GM12878 (cell line): Measurements from ENCODE around the gene COQ6. TPM values are rescaled to one million over a fixed set of nuclear protein-coding genes. Genes with fewer than 3 reads are reported as not detected.

Experiments used
- BCL11A ChIP-seq: IDR thresholded peaks from 2 replicates; pipeline ENCODE4 v1.6.1; 2011; ENCODE audit warnings: low read depth, low read length
- BRCA1 ChIP-seq: IDR thresholded peaks from 2 replicates; pipeline ENCODE4 v1.6.1; 2011; ENCODE audit warnings: low read depth, low read length, improper control_type of control experiment
- CEBPB ChIP-seq, 2 experiments: fragments of 150-350 bp in 1 of 2; IDR thresholded peaks; 2 replicates each; pipeline ENCODE4 v1.6.1; 2012 to 2014; ENCODE audit warnings: low read depth in 2 of 2, low read length in 2 of 2, borderline replicate concordance in 1 of 2, inconsistent platforms in 1 of 2
- CHD1 ChIP-seq: IDR thresholded peaks from 2 replicates; pipeline ENCODE4 v1.6.1; 2012; ENCODE audit warnings: low read depth, low read length, improper control_type of control experiment
- CREB1 ChIP-seq: IDR thresholded peaks from 2 replicates; pipeline ENCODE4 v1.6.1; 2012; ENCODE audit warnings: low read depth, mild to moderate bottlenecking, inconsistent platforms
- KDM1A ChIP-seq: fragments of 200-600 bp; sonication (generic); IDR thresholded peaks from 2 replicates; pipeline ENCODE4 v1.6.1; 2016; ENCODE audit warnings: borderline replicate concordance
- KLF5 ChIP-seq: fragments of 450-650 bp; IDR thresholded peaks from 2 replicates; pipeline ENCODE4 v1.6.1; 2014; ENCODE audit warnings: mild to moderate bottlenecking; ENCODE audit not compliant: partially characterized antibody
- MEF2A ChIP-seq: IDR thresholded peaks from 2 replicates; pipeline ENCODE4 v1.6.1; 2011; ENCODE audit warnings: low read depth, mild to moderate bottlenecking, low read length, moderate library complexity; ENCODE audit not compliant: insufficient read depth
- NRF1 ChIP-seq: conservative IDR thresholded peaks from 2 replicates; pipeline ENCODE4 v1.6.1; 2011; ENCODE audit warnings: mild to moderate bottlenecking, low read depth, low read length, improper control_type of control experiment
- RBBP5 ChIP-seq: fragments of 200-600 bp; sonication (generic); conservative IDR thresholded peaks from 2 replicates; pipeline ENCODE4 v1.6.1; 2016
- RELA ChIP-seq: fragments of 450-650 bp; IDR thresholded peaks from 2 replicates; pipeline ENCODE4 v1.8.0; 2014; ENCODE audit warnings: borderline replicate concordance; ENCODE audit not compliant: partially characterized antibody
- SMARCA5 ChIP-seq: fragments of 450-650 bp; IDR thresholded peaks from 2 replicates; pipeline ENCODE4 v1.6.1; 2017; ENCODE audit warnings: mild to moderate bottlenecking
- TCF12 ChIP-seq: IDR thresholded peaks from 2 replicates; pipeline ENCODE4 v1.6.1; 2011; ENCODE audit warnings: low read depth, mild to moderate bottlenecking, low read length
- WRNIP1 ChIP-seq: IDR thresholded peaks from 2 replicates; pipeline ENCODE4 v1.6.1; 2011; ENCODE audit warnings: low read depth, low read length, improper control_type of control experiment, borderline replicate concordance
- ZNF207 ChIP-seq: fragments of 450-650 bp; IDR thresholded peaks from 2 replicates; pipeline ENCODE4 v1.6.1; 2014; ENCODE audit warnings: antibody characterized with exemption, mild to moderate bottlenecking, borderline replicate concordance
- ZSCAN29 ChIP-seq: fragments of 450-650 bp; IDR thresholded peaks from 2 replicates; pipeline ENCODE4 v1.6.1; 2017; ENCODE audit warnings: mild to moderate bottlenecking, moderate library complexity
- polyA plus RNA-seq, 11 experiments: library from polyadenylated mRNA; depleted of rRNA in 4 of 11; unstranded in 6 of 11; stranded (reverse) in 5 of 11; fragments of >200 nt; fragmentation: Nextera tagmentation in 4 of 11; fragmentation: Illumina TruSeq in 1 of 11; extraction: Ambion mirVana in 4 of 11; extraction: Trizol in 1 of 11; gene quantifications; 1 replicate in 1 of 11; 2 replicates in 10 of 11; pipeline versions ENCODE4 v1.2.1 to v1.2.3, GENCODE V29; 2011 to 2016; ENCODE audit warnings: inconsistent platforms in 2 of 11, missing spikeins in 2 of 11, low read depth in 1 of 11
- total RNA-seq, 4 experiments: library from RNA; depleted of rRNA in 3 of 4; stranded (reverse); fragments of >200 nt in 3 of 4; fragmentation: Illumina TruSeq in 1 of 4; extraction: Trizol in 1 of 4; gene quantifications; 2 replicates each; pipeline versions ENCODE4 v1.2.1 to v1.2.3, GENCODE V29; 2013 to 2021
- TF ChIP-seq, protein P1 (sequence below): IDR thresholded peaks from 2 replicates; pipeline ENCODE4 v1.6.1; 2011; ENCODE audit warnings: borderline replicate concordance, low read depth, mild to moderate bottlenecking, moderate library complexity, mixed read lengths, low read length; ENCODE audit not compliant: insufficient read depth; ENCODE audit errors: extremely low read length
- TF ChIP-seq, protein P2 (sequence below): IDR thresholded peaks from 2 replicates; pipeline ENCODE4 v1.6.1; 2012; ENCODE audit warnings: low read depth, low read length, improper control_type of control experiment
- TF ChIP-seq, protein P3 (sequence below): IDR thresholded peaks from 2 replicates; pipeline ENCODE4 v1.6.1; 2011; ENCODE audit warnings: low read depth, low read length, improper control_type of control experiment, borderline replicate concordance
- TF ChIP-seq, protein P4 (sequence below): fragments of 450-650 bp; conservative IDR thresholded peaks from 2 replicates; pipeline ENCODE4 v1.6.1; 2017; ENCODE audit warnings: mild to moderate bottlenecking, moderate library complexity
- TF ChIP-seq, protein P5 (sequence below): fragments of 450-650 bp; IDR thresholded peaks from 2 replicates; pipeline ENCODE4 v1.6.1; 2016; ENCODE audit warnings: mild to moderate bottlenecking
- TF ChIP-seq, protein P6 (sequence below): IDR thresholded peaks from 2 replicates; pipeline ENCODE4 v1.6.1; 2012; ENCODE audit warnings: low read length, inconsistent platforms

The COQ6 gene
- total and polyA plus RNA-seq, 10 of the 15 experiments (the other 5 are each of a cell fraction or from before 2014, with no cell fraction given) = 5.4 to 45.5 (median 19.1) TPM

DNA sequence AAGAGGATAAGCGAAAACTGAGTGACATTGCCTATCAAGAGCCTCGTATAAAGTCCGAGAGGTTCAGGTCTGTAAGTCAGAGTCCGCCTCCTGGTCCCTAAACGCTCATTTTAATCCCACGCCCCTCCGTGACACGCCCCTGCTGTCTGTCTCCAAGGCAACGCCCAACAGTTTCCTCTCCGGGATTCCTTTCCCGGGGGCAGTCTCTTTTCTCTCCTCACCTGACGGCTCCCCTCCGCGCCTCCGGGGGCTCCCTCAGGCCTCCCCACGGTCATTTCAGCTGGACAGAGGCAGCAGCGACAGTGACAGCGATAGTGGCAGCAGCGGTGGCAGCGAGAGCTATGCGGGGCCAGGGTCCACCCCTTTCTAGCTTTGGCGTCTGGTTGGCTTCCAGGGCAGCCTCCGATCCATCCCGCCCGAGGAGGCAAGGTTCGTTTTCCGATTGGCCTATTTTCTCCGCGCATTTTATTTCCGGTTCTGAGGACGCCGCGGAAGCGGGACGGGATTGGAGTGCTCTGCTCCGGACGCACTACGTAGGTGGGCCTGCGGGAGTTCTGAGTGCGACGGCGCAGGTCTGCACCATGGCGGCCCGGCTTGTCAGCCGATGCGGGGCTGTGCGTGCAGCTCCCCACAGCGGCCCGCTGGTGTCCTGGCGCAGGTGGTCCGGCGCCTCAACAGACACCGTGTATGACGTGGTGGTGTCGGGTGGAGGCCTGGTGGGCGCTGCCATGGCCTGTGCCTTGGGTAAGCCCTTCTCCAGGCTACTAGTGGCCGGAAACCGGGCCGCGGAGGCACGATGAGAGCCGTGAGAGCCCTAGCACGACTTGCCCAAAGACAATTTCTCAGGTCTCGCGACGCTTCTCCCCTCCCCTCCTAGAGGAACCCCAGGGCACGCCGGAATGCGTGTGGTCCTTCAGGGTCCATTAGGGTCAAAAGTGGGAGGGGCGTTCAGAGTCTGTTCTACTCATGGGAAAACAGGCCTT lies at the start of gene COQ6, which contains the start of gene FAM161B (continued):
- TF ChIP-seq, protein P1, sequence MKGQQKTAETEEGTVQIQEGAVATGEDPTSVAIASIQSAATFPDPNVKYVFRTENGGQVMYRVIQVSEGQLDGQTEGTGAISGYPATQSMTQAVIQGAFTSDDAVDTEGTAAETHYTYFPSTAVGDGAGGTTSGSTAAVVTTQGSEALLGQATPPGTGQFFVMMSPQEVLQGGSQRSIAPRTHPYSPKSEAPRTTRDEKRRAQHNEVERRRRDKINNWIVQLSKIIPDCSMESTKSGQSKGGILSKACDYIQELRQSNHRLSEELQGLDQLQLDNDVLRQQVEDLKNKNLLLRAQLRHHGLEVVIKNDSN = no peak
- TF ChIP-seq, protein P2, sequence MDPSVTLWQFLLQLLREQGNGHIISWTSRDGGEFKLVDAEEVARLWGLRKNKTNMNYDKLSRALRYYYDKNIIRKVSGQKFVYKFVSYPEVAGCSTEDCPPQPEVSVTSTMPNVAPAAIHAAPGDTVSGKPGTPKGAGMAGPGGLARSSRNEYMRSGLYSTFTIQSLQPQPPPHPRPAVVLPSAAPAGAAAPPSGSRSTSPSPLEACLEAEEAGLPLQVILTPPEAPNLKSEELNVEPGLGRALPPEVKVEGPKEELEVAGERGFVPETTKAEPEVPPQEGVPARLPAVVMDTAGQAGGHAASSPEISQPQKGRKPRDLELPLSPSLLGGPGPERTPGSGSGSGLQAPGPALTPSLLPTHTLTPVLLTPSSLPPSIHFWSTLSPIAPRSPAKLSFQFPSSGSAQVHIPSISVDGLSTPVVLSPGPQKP = peak; percentile 36; the same call in 1 of the 2 replicates
- TF ChIP-seq MEF2A (no peak), SMARCA5 (0 out of 2 replicates have a peak, but pooled peaks have one; percentile 30), KLF5 (peak; percentile 63), RBBP5 (no peak), TCF12 (peak; percentile 6; the same call in 1 of the 2 replicates), NRF1 (no peak; the same call in 1 of the 2 replicates), CREB1 (peak; percentile 90), BCL11A (no peak), CHD1 (no peak), CEBPB (IDR thresholded peaks at IDR 0.05; ENCODE audit: borderline replicate concordance in 1 of 2, low read depth in 2 of 2, low read length in 2 of 2) (no peak), RELA (peak; percentile 67), BRCA1 (no peak), ZSCAN29 (no peak), KDM1A (no peak), WRNIP1 (no peak), ZNF207 (no peak)
- TF ChIP-seq, protein P3, sequence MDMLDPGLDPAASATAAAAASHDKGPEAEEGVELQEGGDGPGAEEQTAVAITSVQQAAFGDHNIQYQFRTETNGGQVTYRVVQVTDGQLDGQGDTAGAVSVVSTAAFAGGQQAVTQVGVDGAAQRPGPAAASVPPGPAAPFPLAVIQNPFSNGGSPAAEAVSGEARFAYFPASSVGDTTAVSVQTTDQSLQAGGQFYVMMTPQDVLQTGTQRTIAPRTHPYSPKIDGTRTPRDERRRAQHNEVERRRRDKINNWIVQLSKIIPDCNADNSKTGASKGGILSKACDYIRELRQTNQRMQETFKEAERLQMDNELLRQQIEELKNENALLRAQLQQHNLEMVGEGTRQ = no peak
- TF ChIP-seq, protein P4, sequence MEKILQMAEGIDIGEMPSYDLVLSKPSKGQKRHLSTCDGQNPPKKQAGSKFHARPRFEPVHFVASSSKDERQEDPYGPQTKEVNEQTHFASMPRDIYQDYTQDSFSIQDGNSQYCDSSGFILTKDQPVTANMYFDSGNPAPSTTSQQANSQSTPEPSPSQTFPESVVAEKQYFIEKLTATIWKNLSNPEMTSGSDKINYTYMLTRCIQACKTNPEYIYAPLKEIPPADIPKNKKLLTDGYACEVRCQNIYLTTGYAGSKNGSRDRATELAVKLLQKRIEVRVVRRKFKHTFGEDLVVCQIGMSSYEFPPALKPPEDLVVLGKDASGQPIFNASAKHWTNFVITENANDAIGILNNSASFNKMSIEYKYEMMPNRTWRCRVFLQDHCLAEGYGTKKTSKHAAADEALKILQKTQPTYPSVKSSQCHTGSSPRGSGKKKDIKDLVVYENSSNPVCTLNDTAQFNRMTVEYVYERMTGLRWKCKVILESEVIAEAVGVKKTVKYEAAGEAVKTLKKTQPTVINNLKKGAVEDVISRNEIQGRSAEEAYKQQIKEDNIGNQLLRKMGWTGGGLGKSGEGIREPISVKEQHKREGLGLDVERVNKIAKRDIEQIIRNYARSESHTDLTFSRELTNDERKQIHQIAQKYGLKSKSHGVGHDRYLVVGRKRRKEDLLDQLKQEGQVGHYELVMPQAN = peak; percentile 92
- TF ChIP-seq, protein P5, sequence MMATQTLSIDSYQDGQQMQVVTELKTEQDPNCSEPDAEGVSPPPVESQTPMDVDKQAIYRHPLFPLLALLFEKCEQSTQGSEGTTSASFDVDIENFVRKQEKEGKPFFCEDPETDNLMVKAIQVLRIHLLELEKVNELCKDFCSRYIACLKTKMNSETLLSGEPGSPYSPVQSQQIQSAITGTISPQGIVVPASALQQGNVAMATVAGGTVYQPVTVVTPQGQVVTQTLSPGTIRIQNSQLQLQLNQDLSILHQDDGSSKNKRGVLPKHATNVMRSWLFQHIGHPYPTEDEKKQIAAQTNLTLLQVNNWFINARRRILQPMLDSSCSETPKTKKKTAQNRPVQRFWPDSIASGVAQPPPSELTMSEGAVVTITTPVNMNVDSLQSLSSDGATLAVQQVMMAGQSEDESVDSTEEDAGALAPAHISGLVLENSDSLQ = peak; percentile 61
- TF ChIP-seq, protein P6, sequence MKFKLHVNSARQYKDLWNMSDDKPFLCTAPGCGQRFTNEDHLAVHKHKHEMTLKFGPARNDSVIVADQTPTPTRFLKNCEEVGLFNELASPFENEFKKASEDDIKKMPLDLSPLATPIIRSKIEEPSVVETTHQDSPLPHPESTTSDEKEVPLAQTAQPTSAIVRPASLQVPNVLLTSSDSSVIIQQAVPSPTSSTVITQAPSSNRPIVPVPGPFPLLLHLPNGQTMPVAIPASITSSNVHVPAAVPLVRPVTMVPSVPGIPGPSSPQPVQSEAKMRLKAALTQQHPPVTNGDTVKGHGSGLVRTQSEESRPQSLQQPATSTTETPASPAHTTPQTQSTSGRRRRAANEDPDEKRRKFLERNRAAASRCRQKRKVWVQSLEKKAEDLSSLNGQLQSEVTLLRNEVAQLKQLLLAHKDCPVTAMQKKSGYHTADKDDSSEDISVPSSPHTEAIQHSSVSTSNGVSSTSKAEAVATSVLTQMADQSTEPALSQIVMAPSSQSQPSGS = no peak
